ENCODE results near the gene PALD1. TPM values are rescaled to one million over a fixed set of nuclear protein-coding genes. Genes with fewer than 3 reads are reported as not detected.
"Not testable (repeated sequence)": the region's sequence is repeated elsewhere in the genome, so short reads cannot be mapped to it uniquely, and the experiment has no call there.

PALD1 gene
- total RNA-seq, 4 donors from 2014 or later = 10.7 to 28.2 (median 14.0) TPM

DNA sequence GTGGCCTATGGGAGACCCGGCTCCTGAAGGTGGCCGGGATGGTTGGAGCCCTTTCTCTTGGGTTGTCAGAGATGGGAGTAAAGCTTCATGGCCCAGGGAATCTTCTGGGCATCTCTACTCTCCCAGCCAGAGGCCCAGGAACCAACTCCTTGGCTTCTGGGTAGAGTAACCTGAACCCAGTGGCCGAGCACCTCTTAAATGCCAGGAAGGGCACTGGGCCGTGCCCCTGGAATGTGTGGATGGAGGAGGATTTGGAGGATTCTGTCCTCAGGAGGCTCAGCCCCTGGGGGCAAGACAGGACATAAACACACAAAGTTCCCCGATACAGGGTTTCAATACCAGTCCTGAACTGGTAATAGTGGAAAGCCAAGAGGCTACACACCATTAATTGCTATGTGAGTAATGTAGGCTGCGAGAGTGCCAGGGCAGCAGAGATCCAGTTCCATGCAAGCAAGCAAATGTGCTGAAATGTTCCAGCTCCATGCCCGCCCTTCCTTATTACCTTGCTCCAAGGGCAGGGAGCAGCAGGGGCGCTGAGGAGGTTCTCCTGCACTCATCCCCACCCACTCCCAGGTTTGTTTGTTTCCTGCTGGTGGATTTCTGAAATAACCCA lies 1.2 kb downstream of the PALD1 start:
- Histone ChIP-seq H3K27ac (peak overlapping the region in 1 of 3 donors; percentile 24), H3K4me1 (peaks cover 6 to 36% of the 10 kb centered on the region in 2 donors), H3K4me3 (replicated peaks in 1 of 3) (peak overlapping the region in 1 of 3 donors; percentile 45), H3K27me3 (no peaks in the 10 kb centered on the region), H3K36me3 (no peaks in the 10 kb centered on the region), H3K9me3 (no peaks in the 10 kb centered on the region)
- no peak for DNase-seq
- 71 to 80% methylated on average over 7 to 8 of the region's 8 CpGs for WGBS, 2 donors
- intact Hi-C loops (cut with DNase I) = no loop called here
- TF ChIP-seq, protein P1, sequence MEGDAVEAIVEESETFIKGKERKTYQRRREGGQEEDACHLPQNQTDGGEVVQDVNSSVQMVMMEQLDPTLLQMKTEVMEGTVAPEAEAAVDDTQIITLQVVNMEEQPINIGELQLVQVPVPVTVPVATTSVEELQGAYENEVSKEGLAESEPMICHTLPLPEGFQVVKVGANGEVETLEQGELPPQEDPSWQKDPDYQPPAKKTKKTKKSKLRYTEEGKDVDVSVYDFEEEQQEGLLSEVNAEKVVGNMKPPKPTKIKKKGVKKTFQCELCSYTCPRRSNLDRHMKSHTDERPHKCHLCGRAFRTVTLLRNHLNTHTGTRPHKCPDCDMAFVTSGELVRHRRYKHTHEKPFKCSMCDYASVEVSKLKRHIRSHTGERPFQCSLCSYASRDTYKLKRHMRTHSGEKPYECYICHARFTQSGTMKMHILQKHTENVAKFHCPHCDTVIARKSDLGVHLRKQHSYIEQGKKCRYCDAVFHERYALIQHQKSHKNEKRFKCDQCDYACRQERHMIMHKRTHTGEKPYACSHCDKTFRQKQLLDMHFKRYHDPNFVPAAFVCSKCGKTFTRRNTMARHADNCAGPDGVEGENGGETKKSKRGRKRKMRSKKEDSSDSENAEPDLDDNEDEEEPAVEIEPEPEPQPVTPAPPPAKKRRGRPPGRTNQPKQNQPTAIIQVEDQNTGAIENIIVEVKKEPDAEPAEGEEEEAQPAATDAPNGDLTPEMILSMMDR (IDR thresholded peaks at IDR 0.05) = no peak
- no peak for TF ChIP-seq POLR2A (IDR thresholded peaks at IDR 0.05)

GRCh38 chr10:70480239-70480861 lies 1.8 kb downstream of the PALD1 start:
- DNase-seq = no peak
- Histone ChIP-seq H3K4me1 (peaks cover 6 to 36% of the 10 kb centered on the region in 2 donors), H3K4me3 (replicated peaks in 1 of 3) (peak overlapping the region in 1 of 3 donors; percentile 45), H3K27me3 (no peaks in the 10 kb centered on the region), H3K27ac (peak overlapping the region in 1 of 3 donors; percentile 24), H3K9me3 (no peaks in the 10 kb centered on the region), H3K36me3 (no peaks in the 10 kb centered on the region)
- TF ChIP-seq POLR2A (IDR thresholded peaks at IDR 0.05) = no peak
- TF ChIP-seq, protein P1 (IDR thresholded peaks at IDR 0.05) = no peak
- intact Hi-C loops (cut with DNase I) = no loop called here
- 50 to 61% methylated on average over 3 to 8 of the region's 9 CpGs for WGBS, 2 donors

GRCh38 chr10:70481105-70481504 lies 2.5 kb downstream of the PALD1 start:
- 85 to 95% methylated on average over 4 to 8 of the region's 9 CpGs for WGBS, 2 donors
- Histone ChIP-seq H3K4me3 (replicated peaks in 1 of 3) (no peak overlapping the region), H3K27ac (no peak overlapping the region), H3K9me3 (no peaks in the 10 kb centered on the region), H3K27me3 (no peaks in the 10 kb centered on the region), H3K36me3 (no peaks in the 10 kb centered on the region), H3K4me1 (peaks cover 6 to 36% of the 10 kb centered on the region in 2 donors)
- intact Hi-C loops (cut with DNase I) = no loop called here
- no peak for DNase-seq
- no peak for TF ChIP-seq POLR2A (IDR thresholded peaks at IDR 0.05)

DNA sequence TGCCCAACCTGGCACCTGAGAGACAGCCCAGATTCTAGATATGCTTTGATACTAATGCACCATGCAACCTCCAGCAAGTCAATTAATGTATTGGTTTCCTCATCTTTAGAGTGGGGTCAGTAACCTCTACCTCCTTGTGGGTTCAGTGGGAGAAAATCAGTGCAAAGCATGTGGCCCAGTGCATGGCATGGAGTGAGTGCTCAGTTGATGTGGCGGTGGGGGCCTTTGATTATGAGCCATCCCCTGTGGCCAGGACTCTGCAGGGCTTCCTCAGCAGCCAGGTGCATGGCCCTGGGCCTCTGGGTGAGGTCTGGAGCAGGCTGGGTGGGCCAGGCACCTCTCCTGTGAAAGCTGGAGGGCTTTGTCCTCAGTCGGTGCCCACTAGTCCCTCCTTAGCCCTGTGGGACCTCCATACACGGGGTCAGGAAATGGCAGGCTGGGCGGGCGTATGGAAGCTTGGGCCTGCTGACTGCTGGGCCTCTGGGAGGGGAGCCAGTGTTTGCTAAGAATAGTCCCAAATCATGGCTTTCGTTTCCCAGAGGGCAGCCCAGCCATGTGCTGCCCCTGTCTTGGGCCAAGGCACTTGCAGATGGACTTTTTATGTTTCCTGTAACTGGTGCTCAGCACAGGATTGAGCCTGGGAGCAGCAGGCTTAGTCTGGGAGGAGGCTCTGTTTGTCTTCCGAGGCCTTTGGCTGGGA lies 3.4 kb downstream of the PALD1 start:
- TF ChIP-seq, protein P1 (IDR thresholded peaks at IDR 0.05) = no peak
- no peak for TF ChIP-seq POLR2A (IDR thresholded peaks at IDR 0.05)
- intact Hi-C loops (cut with DNase I) = no loop called here
- H3K4me1 ChIP-seq = peaks cover 6 to 36% of the 10 kb centered on the region in 2 donors
- H3K4me3 ChIP-seq (replicated peaks in 1 of 3) = no peak overlapping the region
- no peaks in the 10 kb centered on the region for H3K9me3 ChIP-seq
- WGBS, 2 donors = 56 to 62% methylated on average over 6 to 7 of the region's 7 CpGs
- peak; percentile 30 to 45 for DNase-seq
- no peaks in the 10 kb centered on the region for H3K36me3 ChIP-seq
- H3K27ac ChIP-seq = peak overlapping the region in 1 of 3 donors; percentile 33
- H3K27me3 ChIP-seq = no peaks in the 10 kb centered on the region

- intact Hi-C loops (cut with DNase I) = no loop called here
- H3K27ac ChIP-seq = peak overlapping the region in 2 of 3 donors; percentile 6 to 23
- H3K36me3 ChIP-seq = no peaks in the 10 kb centered on the region
- H3K9me3 ChIP-seq = no peaks in the 10 kb centered on the region
- no peak for TF ChIP-seq POLR2A (IDR thresholded peaks at IDR 0.05)
- TF ChIP-seq, protein P1 (IDR thresholded peaks at IDR 0.05) = no peak
- H3K4me1 ChIP-seq = peaks cover under 1 to 28% of the 10 kb centered on the region in 2 donors
- no peaks in the 10 kb centered on the region for H3K27me3 ChIP-seq
- DNase-seq = no peak
- 70 to 71% methylated on average over 6 to 8 of the region's 8 CpGs for WGBS, 2 donors
- H3K4me3 ChIP-seq (replicated peaks in 1 of 3) = no peak overlapping the region
Observed at GRCh38 chr10:70482982-70483760, 4.6 kb downstream of the PALD1 start.

DNA sequence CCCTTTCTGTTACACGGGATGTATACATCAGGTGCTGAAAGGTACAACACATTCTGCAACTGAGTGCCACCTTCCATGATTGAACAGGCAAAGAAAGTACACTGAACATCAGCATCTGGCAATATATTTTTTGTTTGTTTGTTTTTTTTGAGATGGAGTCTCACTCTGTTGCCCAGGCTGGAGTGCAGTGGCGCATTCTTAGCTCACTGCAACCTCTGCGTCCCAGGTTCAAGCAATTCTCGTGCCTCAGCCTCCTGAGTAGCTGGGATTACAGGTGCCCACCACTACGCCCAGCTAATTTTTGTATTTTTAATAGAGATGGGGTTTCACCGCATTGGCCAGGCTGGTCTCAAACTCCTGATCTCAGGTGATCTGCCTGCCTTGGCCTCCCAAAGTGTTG lies 5.3 kb downstream of the PALD1 start:
- intact Hi-C loops (cut with DNase I) = not testable (repeated sequence)

More for the DNA sequence above, 5.3 kb downstream of the PALD1 start:
- H3K27ac ChIP-seq = peak overlapping the region in 1 of 3 donors; percentile 23
- not testable (repeated sequence) for H3K27me3 ChIP-seq; H3K36me3 ChIP-seq; H3K4me3 ChIP-seq (replicated peaks in 1 of 3); H3K9me3 ChIP-seq; DNase-seq
- 80 to 87% methylated on average over 6 of the region's 6 CpGs for WGBS, 2 donors
- H3K4me1 ChIP-seq = peaks cover 0 to 22% of the 10 kb centered on the region in 2 donors

Data from thyroid gland (tissue), 4 donors.